OCI-M2 (cell line): ENCODE data around the gene LIAS.
"Not testable (repeated sequence)": the region's sequence is repeated elsewhere in the genome, so short reads cannot be mapped to it uniquely, and the experiment has no call there.

Experiments used
- DNase-seq: peaks from one replicate; lab custom pipeline; 2025; ENCODE audit not compliant: unreplicated experiment; lab: John Stamatoyannopoulos, UW

The LIAS gene

DNA sequence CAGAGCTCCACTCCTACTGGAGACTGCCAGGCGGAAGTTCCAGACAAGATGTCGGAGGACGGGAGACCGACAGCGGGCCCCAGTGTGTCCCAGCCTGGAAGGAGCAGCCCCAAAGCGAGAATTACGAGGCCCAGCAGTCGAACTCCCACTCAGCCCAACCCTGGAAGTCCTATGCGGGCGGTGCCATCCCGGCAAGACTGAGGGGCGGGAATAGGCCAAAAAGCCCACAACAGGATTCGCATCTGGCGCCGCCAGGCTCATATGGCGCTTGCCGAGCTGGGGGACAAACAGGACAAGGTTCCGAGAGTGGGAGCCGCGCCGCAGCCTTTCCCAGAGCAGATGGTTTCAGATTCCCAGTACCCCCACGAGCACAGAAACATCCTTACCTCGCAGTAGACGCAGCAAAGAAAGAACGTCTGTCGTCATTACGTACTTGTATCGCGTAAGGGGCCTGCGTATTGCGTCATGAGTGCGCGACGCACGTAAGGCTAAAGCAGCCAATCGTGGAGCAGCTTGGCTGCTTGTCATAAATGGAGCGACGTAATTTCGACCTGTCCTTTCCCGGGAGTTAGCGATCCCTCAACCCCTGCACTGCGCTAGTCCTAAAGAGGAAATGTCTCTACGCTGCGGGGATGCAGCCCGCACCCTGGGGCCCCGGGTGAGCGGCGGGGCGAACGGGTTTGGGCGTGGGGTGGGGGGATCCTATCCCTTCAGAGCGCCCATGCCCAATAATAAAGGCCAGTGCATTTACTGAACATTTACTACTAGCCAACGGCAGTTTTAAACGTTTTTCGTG, at the start of gene LIAS, which contains the start of gene RPL9:
TSS of gene LIAS (plus strand) at position 552 of the 796 bp plus-strand sequence. CDS start at position 614, 62 bp downstream.
TSS of gene RPL9 (minus strand) at position 418 of the 796 bp plus-strand sequence. CDS start 483 bp downstream, outside the sequence.
- DNase-seq = peak; percentile 88

DNA sequence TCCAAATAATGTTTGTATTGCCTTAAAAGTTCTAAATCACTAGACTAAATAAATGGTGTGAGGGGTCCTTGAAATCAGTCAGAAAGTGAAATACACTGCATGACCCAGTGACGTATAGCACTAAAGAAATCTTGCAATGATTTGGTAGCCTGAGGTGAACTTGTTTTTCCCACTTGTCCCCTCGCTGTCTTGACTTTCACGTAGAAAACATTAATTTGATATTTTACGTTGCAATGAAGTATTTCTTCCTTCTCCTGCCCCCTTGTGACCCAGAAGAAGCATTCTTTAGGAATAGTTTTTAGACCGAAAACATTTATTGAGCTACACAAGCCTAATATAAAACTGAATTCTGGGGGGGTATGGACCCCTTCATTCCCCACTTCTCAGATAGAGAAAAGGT, 48.4 kb upstream of the LIAS start:
- no peak for DNase-seq

DNA sequence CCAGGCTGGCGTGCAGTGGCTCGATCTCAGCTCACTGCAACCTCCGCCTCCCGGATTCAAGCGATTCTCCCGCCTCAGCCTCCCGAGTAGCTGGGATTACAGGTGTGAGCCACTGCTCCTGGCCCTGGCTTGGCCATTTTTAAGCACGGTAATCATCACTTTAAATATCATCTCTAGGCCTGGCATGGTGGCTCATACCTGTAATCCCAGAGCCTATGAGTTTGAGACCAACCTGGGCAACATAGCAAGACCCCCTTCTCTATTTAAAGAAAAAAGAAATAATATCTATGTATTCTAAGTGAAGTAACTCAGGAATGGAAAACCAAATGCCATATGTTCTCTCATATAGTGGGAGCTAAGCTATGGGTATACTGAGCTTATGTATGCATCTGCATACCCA, 47.3 kb upstream of the LIAS start:
- not testable (repeated sequence) for DNase-seq

DNA sequence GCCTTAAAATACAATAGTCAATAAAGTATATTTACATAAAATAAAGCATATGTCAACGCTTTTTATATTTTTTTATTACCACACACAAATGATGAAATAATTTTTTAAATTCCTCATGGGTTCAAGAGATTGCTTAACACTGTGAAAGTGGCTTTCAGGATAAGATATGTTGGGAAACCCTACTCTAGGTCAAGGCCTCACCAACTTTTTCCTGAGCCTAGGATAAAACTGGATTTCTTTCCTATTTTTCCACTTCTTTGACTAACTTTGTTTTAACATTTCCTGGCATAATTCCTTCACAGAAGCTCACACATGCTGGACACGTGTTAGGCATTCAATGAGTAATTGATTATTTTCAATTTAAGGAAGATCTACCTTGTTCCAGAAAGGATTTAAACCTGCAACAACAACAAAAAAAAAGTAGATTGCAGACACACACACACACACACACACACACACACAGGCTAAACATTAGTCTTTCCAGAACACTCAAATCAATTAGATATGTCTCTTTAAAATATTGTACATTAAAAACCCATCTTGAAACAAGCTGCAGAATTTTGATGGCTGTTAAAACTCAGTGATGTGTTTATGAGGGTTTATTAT, 43.1 kb upstream of the LIAS start:
- DNase-seq = no peak

DNA sequence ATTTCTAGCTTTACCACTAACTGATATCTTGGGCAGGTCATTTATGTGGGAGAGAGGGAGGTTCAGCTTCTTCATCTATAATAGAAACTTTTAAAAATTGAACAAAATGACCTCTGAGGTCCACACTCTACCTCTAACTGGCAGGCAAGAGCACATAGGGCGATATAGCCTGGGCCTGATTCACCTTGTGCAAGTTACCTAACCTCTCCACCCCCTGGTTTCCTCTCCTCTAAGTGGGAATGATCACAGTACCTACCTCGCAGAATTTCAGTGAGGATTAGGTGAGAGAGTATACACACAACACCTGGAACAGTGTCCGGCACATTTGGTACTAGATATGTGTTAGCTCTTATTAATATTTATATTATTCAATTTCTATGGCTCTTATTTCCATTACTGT, 36.6 kb upstream of the LIAS start:
- DNase-seq = no peak

DNA sequence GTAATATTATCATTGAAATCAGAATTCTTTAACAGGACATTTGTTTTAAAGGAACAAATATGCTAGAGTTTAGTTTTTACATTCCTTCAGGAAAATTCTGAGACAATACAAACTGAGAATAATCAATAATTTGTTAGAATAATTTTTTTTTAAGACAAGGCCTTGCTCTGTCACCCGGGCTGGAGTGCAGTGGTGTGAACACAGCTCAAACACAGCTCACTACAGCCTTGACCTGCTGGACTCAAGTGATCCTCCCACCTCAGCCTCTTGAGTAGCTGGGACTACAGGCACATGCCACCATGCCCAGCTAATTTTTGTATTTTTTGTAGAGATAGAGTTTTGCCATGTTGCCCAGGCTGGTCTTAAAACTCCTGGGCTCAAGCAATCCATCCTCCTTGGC, 33.6 kb upstream of the LIAS start:
- not testable (repeated sequence) for DNase-seq

DNA sequence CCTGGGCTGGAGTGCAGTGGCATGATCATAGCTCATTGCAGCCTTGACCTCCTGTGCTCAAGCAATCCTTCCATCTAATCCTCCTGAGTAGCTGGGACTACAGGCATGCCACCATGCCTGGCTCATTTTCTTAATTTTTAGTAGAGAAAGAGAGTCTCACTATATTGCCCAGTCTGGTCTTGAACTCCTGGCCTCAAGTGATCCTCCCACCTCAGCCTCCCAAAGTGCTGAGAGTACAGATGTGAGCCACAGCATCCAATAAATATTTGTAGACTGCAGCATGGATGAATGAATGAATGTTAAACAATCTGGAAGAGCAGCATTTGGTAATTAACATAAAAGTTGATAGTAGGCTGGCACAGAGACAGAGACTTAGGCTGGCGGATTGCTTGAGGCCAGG, 32.1 kb upstream of the LIAS start:
- no peak for DNase-seq

DNA sequence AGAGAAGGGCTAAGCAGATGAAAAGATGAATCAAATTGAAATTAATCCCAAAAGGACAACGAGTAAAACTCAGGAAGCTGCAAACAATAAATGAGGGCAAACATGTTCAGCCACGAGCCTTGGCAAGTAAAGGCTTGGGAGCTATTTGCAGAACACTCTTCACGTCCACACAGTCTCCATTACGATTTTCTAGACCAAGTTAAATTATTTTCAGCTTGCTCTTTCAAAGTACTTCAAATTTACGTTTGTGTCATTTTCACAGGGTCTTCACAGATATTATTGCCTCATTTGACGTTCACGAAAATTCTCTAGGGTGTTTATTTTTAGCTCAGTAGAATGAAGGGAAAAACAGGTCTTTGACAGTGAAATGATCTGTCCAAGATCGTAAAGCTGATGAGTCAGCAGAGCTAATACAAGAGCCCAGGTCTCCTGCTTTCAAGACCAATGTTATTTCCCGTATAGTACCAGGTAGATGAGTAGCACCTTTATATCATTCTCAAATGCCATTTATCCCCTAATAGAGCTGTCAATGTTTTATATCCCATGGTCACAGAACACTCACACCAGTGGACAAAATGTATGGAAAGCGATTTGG, 31.2 kb upstream of the LIAS start:
- DNase-seq = no peak

DNA sequence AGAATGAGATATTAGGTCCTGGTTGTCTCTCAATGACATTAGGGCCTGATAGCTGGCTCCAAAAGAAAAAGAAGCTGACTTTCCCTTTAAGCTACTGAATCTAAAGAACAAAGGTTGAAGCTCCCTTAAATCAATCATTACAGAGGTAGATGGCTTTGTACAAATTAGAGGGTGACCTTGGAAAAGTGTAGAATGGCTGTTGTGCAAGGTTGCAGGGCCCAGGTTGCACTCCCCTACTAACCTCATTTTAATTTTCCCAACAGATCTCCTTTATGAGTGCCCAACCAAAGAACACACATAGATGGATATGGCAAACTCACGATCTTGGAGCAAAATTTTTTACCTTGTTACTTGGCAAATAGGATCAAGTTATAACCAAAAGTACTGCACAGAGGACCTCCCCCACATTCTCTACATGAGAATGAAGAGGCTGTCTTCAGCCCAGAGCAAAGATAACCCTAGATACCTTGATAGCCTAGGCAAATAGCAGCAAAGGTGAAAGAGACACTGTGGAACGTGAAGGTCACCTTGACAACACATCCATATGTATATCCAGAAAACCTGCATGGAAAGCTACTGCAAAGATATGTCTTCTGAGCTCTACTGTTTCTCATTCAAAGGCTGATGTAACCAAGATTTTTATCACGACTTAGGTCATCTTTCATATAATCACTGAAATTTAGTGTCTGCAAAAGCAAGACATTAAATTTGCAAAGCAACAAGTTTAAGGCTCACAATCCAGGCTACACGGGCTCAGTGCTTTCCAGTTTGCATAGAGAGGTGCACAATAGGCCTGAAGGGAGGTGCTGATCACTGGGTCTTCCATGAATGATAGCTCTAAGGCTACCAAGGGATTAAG, 29.2 kb upstream of the LIAS start:
- DNase-seq = no peak

DNA sequence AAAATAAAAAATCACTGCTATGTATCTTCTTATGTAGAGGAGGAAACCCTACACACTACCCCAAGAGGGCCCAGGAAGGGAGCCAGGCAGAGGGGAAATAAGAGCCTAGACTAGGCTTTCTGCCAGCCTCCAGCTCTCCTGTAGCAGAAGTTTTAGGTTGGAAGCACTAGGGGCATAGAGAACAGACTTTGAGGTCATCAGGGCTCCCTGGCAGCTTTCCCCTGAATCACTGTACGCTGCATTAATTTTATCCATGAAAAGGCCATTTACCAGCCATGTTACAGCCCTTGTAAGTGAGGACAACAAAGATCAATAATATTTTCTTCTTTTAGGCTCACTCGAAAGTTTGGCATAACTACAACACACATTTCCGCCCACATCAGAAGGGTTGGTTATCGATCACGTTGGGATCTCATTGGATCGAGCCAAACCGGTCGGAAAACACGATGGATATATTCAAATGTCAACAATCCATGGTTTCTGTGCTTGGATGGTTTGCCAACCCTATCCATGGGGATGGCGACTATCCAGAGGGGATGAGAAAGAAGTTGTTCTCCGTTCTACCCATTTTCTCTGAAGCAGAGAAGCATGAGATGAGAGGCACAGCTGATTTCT, 24.9 kb upstream of the LIAS start:
- DNase-seq = no peak

DNA sequence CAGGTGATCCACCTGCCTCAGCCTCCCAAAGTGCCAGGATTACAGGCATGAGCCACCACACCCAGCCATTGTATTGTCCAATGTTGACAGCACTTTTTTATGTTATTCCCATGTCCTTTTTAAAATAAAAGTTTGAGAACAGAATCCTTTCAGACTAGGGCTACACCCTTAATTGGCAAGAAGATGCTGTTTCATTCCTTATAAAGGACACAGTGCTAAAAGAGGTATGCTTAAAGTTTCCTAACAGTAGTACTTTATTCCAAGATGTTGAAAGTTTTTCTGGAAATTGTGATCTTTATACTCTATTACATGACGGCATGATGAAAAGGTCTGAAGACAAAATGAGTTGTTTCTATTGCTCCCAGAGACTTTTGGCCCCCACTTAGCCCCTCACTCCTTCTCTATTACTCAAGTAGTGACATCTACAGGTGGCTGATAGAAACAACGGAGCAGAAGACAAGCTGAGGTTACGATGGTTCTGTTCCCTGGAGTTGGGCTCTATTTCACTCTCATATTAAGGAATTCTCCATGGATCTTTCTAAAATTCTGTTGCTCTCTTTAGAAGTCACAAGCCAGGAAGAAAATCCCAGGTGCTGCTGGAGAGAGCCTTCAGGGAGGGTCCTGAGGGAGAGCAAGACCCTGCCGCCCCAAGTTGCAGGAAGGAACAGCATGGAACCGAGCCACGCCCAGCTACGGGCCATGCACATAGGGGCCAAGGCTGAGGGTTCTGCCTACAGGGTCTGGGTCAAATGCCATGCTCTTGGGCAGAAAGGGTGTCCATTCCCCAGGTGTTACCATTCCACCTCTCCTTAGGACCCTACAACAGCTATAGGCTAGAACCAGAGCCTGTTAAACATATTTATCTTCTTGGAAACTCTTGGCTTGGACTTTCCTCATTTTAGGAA, 22.9 kb upstream of the LIAS start:
- DNase-seq = no peak

DNA sequence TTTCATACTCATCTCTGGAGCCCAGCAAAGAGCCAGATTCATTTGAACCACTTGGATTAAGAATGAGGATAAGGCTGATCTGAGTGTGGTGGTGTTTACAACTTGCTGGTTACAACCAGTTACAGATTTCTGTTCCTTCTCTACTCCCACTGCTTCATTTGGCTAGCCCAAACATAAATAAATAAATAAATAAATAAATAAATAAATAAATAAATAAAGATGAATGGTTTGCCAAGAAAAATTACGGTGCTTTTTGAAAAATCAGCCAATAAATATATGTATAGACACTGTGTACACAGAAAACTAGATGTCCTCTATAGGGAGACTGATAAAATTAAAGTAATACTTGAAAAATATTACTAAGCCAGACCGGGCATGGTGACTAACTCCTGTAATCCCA, 17.3 kb upstream of the LIAS start:
- DNase-seq = no peak

DNA sequence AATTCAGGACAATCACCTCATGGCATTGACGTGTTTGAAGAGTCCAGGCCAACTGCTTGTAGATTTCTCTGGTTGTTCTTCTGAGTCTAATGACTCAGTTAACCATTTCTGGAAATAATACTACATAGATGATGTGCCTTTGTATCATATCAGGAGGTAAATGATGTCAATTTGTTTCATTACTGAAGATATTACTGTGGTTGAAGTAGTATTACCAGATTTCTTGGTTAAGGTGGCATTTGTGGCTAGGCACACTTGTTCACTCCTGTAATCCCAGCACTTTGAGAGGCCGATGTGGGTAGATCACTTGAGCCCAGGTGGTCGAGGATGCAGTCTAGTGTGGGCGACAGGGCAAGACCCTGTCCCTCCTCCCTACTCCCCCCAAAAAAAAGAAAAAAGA, 15.9 kb upstream of the LIAS start:
- DNase-seq = no peak

DNA sequence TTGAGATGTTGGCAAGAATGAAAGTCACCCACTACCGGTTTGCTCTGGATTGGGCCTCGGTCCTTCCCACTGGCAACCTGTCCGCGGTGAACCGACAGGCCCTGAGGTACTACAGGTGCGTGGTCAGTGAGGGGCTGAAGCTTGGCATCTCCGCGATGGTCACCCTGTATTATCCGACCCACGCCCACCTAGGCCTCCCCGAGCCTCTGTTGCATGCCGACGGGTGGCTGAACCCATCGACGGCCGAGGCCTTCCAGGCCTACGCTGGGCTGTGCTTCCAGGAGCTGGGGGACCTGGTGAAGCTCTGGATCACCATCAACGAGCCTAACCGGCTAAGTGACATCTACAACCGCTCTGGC, 12.4 kb upstream of the LIAS start:
- no peak for DNase-seq

DNA sequence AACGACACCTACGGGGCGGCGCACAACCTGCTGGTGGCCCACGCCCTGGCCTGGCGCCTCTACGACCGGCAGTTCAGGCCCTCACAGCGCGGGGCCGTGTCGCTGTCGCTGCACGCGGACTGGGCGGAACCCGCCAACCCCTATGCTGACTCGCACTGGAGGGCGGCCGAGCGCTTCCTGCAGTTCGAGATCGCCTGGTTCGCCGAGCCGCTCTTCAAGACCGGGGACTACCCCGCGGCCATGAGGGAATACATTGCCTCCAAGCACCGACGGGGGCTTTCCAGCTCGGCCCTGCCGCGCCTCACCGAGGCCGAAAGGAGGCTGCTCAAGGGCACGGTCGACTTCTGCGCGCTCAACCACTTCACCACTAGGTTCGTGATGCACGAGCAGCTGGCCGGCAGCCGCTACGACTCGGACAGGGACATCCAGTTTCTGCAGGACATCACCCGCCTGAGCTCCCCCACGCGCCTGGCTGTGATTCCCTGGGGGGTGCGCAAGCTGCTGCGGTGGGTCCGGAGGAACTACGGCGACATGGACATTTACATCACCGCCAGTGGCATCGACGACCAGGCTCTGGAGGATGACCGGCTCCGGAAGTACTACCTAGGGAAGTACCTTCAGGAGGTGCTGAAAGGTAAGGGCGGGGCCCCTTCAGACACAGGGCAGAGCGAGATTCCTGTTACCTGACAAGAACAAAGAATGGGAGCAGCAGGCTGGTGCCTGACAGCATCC, 11.8 kb upstream of the LIAS start:
- no peak for DNase-seq

DNA sequence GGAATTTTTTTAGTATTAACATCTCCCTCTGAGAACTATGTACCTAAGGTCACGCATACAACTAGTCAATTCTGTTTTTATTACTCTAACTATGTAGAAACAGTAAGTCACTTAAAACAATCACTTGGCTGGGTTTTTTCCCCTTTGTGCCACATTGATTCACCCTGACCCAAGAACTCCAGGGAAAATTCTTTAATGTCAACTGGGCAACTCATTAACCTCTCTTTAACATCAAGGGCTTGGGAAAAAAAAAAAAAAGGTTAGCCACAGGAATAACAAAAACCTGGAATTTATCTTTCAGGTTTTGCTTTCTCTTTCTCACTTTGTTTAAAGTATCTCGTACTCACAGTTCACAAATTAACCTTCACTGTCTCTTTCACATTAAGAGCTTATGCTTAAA, 8.2 kb upstream of the LIAS start:
- no peak for DNase-seq

DNA sequence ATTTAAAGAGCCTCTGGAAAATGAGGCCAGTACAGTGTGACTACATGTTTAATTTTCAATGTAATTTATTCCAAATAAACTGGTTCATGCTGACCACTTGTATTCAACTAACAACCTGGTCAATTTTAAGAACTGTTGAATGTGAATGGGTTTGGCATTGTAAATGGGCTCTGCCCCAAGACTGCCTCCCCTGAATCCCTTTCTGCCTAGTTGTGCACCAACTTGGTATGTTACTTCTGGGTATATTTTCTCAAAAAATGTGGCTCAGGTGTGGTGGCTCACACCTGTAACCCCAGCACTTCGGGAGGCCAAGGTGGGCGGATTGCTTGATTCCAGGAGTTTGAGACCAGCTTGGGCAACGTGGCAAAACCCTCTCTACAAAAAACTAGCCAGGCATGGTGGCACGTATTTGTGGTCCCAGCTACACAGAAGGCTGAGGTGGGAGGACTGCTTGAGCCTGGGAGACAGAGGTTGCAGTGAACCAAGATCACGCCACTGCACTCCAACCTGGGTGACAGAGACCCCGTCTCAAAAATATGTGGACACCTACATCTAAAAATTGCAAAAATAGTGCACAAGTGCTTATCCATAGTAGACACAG, 7.3 kb upstream of the LIAS start:
- DNase-seq = no peak

DNA sequence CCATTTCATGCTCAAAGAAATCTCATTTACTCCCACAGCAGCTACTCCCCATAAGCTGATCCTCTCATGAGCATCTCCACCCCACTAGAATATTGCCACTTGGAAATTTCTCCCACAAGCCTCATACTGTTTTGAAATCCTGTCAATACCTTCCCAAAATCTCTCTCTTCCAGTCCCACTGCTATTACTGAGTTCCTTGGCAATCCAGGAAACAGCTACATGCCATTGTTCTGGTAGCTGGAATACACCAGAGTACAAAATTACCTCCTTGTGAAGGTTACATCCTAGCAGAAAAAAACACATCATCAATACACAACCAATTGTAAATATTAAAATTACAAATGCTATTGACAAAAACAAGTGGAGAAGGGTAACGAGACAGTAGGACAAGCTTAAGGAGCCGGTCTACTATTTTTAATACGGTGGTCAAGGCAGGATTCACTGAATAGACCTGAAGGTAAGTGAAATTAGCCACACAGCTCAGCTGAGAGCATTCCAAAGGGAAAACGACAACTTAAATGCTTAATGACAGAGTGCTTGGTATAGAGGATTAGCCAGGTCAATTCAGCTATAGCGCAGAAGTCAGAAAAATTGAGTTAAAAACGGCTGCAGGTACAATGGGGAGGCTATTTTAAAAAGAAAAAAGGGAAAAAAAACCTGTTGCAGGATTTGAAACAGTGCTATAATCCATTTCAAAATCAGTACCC, 6.5 kb upstream of the LIAS start:
- DNase-seq = no peak
